D721Med (cell line): ENCODE data around the gene CAPN11.
"Not testable (repeated sequence)": the region's sequence is repeated elsewhere in the genome, so short reads cannot be mapped to it uniquely, and the experiment has no call there.

Experiments used
- DNase-seq: peaks from one replicate; pipeline ENCODE4 v3.0.0; 2011; ENCODE audit warnings: low spot score; ENCODE audit not compliant: insufficient read length
- FAIRE-seq: peaks from 2 replicates; lab custom pipeline; 2011; peaks lifted over from hg19 to GRCh38; lab: Jason Lieb, UNC
- TF ChIP-seq, protein P1 (sequence below): IDR thresholded peaks from 2 replicates; pipeline ENCODE4 v1.5.1; 2012; ENCODE audit warnings: mild to moderate bottlenecking, control low read depth; ENCODE audit not compliant: insufficient read depth; ENCODE audit errors: missing control alignments

The CAPN11 gene

DNA sequence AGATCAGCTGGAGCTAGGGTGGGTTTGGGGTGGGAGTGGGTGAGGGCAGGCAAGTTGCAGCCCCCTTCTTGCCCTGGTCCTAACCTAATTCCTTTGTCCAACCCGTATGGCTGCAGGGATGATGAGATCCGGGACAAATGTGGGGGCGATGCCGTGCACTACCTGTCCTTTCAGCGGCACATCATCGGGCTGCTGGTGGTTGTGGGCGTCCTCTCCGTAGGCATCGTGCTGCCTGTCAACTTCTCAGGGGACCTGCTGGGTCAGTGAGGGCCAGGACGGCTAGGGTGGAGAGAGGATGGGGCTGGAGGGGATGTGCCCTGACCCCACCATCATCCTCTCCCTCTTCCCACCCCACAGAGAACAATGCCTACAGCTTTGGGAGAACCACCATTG is 19.3 kb upstream of the CAPN11 start:
- TF ChIP-seq, protein P1, sequence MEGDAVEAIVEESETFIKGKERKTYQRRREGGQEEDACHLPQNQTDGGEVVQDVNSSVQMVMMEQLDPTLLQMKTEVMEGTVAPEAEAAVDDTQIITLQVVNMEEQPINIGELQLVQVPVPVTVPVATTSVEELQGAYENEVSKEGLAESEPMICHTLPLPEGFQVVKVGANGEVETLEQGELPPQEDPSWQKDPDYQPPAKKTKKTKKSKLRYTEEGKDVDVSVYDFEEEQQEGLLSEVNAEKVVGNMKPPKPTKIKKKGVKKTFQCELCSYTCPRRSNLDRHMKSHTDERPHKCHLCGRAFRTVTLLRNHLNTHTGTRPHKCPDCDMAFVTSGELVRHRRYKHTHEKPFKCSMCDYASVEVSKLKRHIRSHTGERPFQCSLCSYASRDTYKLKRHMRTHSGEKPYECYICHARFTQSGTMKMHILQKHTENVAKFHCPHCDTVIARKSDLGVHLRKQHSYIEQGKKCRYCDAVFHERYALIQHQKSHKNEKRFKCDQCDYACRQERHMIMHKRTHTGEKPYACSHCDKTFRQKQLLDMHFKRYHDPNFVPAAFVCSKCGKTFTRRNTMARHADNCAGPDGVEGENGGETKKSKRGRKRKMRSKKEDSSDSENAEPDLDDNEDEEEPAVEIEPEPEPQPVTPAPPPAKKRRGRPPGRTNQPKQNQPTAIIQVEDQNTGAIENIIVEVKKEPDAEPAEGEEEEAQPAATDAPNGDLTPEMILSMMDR: no peak
- FAIRE-seq (no peak), DNase-seq (no peak)

DNA sequence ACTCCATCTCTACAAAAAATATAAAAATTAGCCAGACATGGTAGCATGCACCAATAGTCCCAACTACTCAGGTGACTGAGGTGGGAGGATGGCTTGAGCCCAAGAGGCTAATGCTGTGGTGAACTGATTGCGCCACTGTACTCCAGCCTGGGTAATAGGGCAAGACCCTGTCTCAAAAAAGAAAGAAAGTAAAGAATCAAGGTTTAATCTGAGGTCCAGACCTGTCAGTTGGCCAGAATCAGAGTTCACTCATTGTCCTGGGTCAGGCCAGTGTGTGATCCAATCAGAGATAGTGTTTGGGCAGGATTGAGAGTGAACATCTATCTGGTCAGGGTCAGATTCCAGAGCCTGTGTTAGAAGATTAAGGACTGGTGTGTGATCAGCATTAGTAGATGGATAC is 15.8 kb upstream of the CAPN11 start:
- FAIRE-seq (no peak), DNase-seq (no peak)
- TF ChIP-seq, protein P1: no peak

DNA sequence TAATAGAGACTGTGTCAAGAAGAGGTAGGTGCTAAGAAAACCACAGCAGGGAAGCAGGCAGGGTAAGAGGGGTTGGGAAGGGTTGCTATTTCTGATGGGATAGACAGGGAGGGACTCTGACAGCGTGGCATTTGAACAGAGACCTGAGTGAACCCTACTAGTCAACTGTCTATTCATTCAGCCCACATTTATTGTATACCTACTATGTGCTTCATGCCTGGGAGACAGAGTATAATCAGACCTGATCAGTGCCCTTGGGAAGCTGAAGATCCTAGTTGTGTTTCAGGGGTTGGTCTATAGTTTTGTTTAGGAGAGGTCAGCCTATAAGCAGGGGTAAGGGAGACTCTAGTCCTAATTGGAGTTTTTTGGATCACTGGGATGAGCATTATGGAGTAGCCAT is 14.9 kb upstream of the CAPN11 start:
- TF ChIP-seq, protein P1: no peak
- DNase-seq: no peak
- no peak for FAIRE-seq

DNA sequence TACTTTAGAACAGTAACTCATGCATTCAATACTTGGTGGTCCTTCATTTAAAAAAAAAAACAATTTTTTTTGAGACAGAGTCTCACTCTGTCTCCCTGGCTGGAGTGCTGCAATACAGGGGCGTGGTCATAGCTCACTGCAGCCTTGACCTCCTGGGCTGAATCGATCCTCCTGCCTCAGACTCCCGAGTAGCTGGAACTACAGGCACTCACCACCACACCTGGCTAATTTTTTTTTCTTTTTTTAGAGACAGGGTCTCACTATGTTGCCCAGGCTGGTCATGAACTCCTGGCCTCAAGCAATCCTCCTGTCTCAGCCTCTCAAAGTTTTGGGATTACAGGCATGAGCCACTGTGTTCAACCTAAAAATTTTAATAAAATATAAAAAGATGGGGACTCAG is 14.1 kb upstream of the CAPN11 start:
- DNase-seq, FAIRE-seq: not testable (repeated sequence)

DNA sequence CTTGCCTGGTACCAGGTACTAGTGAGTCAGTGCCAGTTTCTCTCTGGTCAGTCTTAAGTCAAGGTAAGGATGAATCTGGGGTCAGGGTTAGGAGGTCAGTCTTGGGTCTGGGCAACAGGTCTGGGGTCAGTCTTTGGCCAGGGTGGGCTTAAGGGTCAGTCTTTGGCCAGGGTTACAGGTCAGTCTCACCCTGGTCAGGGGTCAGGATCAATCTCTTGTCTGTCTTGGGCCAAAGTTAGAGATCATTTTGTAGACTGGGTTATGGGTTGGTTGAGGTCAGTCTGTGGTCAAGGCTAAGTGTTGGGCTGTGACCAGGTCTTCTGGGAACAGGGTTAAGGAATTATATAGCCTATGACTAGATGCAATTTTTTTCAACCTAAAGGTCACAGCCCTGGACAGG is 12.8 kb upstream of the CAPN11 start:
- DNase-seq (no peak), FAIRE-seq (no peak)
- TF ChIP-seq, protein P1: no peak

DNA sequence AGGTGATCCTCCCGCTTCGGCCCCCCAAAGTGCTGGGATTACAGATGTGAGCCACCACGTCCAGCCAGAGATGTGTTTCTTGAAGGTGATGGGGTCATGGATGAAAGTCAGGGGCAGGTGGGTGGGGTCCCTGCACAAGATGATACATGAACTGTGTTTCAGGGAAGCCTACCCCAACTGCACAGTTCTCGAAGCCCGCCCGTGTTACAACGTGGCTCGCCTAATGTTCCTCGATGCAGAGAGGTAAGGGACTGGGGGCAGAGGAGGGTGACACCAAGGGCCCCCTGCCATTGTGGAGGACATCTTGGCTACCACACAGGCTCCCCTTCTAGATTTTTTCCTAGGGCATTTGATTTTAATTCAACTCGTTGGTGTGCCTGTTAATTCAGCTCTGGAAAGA is 11.9 kb upstream of the CAPN11 start:
- TF ChIP-seq, protein P1: no peak
- DNase-seq (no peak), FAIRE-seq (no peak)

DNA sequence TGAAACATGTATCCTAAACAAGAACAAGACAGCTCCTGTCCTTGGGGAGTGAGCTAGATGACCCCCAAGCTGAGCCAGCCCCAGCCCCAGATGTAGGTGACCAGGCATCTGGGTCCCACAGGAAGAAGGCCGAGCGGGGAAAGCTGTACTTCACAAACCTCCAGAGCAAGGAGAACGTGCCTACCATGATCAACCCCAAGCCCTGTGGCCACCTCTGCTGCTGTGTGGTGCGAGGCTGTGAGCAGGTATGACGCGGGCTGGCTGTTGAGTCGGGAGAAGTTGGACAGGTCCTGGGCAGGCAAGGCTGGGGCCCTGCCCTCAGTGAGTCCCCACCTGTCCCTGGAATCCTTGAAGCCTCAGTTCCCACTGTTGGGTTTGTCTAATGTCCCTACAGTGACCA is 11.4 kb upstream of the CAPN11 start:
- FAIRE-seq (no peak), DNase-seq (no peak)
- TF ChIP-seq, protein P1: no peak

DNA sequence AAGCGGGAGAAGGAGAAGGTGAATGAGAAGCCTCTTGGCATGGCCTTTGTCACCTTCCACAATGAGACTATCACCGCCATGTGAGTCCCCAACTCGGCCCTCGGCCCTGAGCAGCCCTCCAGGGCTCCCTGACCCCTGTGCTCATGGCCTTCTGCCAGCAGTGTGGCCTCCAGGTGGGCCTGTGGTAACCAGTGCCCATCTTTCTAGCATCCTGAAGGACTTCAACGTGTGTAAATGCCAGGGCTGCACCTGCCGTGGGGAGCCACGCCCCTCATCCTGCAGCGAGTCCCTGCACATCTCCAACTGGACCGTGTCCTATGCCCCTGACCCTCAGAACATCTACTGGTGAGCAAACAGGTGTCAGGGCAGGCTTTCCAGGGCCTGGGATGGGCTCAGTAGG is 10.3 kb upstream of the CAPN11 start:
- TF ChIP-seq, protein P1: no peak
- no peak for DNase-seq
- no peak for FAIRE-seq
